GM04504 (cell line): ENCODE results near the gene CSNK2A2.

Experiments
- DNase-seq: peaks from one replicate; pipeline ENCODE4 v3.0.0-alpha.2; 2012; ENCODE audit warnings: low read depth

The CSNK2A2 gene

GRCh38 chr16:58110571-58111301 is 87.2 kb downstream of the CSNK2A2 start:
- no peak for DNase-seq

- DNase-seq: no peak
Measured at GRCh38 chr16:58109881-58110280, 88.0 kb downstream of the CSNK2A2 start.

- DNase-seq: no peak
Measured at GRCh38 chr16:58109330-58109729, 88.6 kb downstream of the CSNK2A2 start.
